GM19099 (cell line): ENCODE data around the gene NEK7.

Source experiments
- POLR2A ChIP-seq: IDR thresholded peaks from 3 replicates; pipeline ENCODE4 v1.6.1; 2011; ENCODE audit warnings: low read depth; ENCODE audit not compliant: insufficient read length; ENCODE audit errors: extremely low read depth

NEK7 gene

GRCh38 chr1:198253668-198254067 is 96.9 kb downstream of the NEK7 start:
- TF ChIP-seq POLR2A, result no peak

DNA sequence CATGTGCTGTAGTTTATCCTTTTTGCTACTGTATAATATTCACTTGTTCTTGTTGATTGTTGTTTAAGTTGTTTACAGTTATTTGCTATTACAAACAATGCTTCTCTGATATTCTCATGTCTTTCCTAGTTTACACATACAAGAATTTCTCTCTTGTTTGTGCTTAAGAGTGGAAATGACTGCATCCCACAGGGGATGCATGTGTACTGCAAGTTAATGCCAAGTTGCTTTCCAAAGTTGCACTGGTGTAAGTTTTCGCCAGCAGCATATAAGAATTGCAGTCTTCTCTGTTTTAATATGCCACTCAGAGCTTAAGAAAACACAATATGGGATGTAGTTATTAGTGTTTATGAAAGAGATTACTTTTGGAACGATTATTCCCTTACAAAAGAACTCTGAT is 97.7 kb downstream of the NEK7 start:
- no peak for TF ChIP-seq POLR2A

DNA sequence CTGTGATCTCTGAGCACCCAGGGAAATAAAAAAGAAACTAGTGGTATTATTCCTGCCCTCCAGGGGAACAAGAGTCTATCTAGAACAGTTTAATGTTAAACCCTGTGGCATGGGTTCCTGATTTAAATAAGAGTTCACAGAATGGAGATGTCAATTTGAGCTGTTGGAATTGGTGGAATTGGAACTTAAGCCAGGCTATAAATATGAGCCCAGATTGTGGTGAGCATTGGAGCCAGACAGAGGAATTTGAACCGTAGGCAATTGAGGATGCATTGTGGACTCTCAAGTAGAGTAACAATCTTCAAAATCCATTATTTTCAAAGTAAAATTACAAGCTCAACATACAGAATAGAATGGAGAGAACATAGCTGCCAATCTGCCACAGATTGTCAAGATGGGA is 98.2 kb downstream of the NEK7 start:
- TF ChIP-seq POLR2A, result no peak

GRCh38 chr1:198255784-198256183 is 99.0 kb downstream of the NEK7 start:
- TF ChIP-seq POLR2A, result no peak

GRCh38 chr1:198258491-198258890 is 101.7 kb downstream of the NEK7 start:
- TF ChIP-seq POLR2A, result no peak

GRCh38 chr1:198259333-198260074 is 102.7 kb downstream of the NEK7 start:
- TF ChIP-seq POLR2A, result no peak

GRCh38 chr1:198261886-198262285 is 105.1 kb downstream of the NEK7 start:
- TF ChIP-seq POLR2A, result no peak

DNA sequence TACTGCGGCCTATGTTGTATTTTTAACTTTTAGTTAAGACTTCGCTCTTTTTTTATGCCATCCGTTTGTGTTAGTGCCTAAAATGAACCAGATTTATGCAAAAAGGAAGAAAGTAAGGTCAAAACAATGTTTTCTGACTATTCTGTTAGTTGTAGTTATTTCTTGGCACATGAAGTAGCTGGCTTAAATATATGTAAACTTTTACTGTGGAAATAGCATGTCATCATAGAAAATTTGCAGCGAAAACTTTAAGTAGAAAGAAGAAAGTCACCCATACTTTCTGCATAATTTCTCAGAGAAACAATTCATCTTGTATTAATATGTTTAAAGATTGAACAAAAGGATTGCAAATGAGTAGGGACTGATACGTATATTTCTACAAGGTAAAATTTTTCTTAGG is 106.4 kb downstream of the NEK7 start:
- no peak for TF ChIP-seq POLR2A

GRCh38 chr1:198264282-198264681 is 107.5 kb downstream of the NEK7 start:
- no peak for TF ChIP-seq POLR2A

- no peak for TF ChIP-seq POLR2A
These were observed 108.4 kb downstream of the NEK7 start for GRCh38 chr1:198265073-198265661.

GRCh38 chr1:198267056-198267455 is 110.3 kb downstream of the NEK7 start:
- TF ChIP-seq POLR2A, result no peak

- no peak for TF ChIP-seq POLR2A
These were observed 111.1 kb downstream of the NEK7 start for GRCh38 chr1:198267921-198268320.

GRCh38 chr1:198268784-198269645 is 112.2 kb downstream of the NEK7 start:
- no peak for TF ChIP-seq POLR2A

DNA sequence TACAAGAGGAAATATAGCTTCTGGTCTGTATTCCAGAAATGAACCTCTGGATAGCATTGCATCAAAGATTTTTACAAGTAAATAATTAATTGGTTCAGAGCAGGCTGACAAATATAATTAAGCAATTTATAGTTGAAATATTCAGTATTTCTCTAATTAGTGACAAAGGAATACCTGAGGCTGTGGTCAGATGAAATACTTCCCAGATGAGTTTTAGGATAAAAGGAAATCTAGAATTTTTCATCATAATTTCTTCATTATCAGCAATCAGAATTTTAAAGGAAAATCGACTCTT is 112.8 kb downstream of the NEK7 start:
- no peak for TF ChIP-seq POLR2A

- no peak for TF ChIP-seq POLR2A
These were observed 113.6 kb downstream of the NEK7 start for GRCh38 chr1:198270273-198270828.

DNA sequence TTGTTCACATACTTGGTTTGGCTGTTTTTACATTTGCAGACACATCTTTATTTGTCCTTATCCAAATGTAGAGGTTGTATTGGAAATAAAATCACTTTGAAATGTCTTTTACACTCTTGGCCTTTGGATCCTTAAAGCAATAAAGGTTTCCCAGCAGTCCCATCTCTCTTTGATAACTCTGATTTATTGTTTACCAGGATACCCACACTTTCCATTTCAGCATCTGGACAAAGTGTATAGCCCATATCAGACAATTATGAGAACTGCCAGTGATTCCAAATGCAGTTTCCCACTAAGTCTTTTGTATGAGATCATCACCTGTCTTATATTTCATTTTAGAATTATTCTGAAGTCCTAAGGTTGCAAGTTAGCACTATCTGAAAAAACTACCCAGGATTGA is 114.7 kb downstream of the NEK7 start:
- no peak for TF ChIP-seq POLR2A
